ENCODE results near the gene DUS1L.

The DUS1L gene

GRCh38 chr17:82105882-82106687, 40.5 kb upstream of the DUS1L start:
- TF ChIP-seq GATA3 (IDR thresholded peaks at IDR 0.05; ENCODE audit: low read depth, low read length) (no peak), GATA2 (IDR thresholded peaks at IDR 0.05; ENCODE audit: low read depth, low read length) (no peak)

- TF ChIP-seq GATA3 (IDR thresholded peaks at IDR 0.05; ENCODE audit: low read depth, low read length): no peak
- TF ChIP-seq GATA2 (IDR thresholded peaks at IDR 0.05; ENCODE audit: low read depth, low read length): no peak
Measured at GRCh38 chr17:82105417-82105881, 39.8 kb upstream of the DUS1L start.

- TF ChIP-seq GATA2 (IDR thresholded peaks at IDR 0.05; ENCODE audit: low read depth, low read length): no peak
- no peak for TF ChIP-seq GATA3 (IDR thresholded peaks at IDR 0.05; ENCODE audit: low read depth, low read length)
Measured at GRCh38 chr17:82104797-82105416, 39.3 kb upstream of the DUS1L start.

GRCh38 chr17:82103553-82104451, 38.2 kb upstream of the DUS1L start:
- TF ChIP-seq GATA2 (IDR thresholded peaks at IDR 0.05; ENCODE audit: low read depth, low read length) (no peak), GATA3 (IDR thresholded peaks at IDR 0.05; ENCODE audit: low read depth, low read length) (no peak)

DNA sequence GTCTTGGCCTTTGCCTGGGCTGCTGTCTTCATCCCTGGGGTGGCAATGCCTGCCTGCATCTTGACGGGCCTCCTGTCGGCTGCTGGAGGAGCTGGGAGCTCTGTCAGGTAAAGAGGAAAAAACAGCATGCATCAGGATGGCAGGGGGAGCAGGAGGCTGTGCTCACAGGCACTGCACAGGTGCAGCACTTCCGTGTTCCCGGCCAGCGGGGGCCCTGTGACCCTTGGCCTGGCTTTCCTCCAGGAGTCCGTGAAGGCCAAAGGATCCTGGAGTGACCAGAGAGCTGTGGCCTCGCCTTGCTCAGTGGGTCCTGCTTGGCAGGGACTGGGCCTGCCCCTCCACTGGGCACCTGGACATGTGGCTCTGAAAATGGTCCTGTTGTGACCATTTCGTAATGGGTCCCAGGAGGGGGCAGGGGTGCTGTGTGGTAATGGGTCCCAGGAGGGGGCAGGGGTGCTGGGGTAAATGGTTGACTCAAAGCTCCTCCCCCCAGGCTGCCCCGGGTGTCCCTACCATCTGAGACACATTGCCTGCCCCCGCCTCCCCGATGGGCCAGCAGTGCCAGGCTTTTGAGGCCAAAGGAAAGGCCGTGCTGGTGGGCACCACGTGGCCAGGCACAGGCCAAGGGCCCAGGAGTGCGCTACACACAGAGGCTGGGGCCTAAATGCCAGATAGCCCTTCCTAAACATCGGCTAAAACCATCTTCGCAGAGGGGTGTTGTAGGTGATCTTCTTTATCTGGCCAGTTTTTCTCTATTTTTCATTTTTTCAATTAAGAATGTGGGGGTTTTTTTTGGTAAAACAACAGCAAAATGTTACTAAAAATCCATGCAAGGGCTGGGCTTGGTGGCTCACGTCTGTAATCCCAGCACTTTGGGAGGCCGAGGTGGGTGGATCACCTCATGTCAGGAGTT, 36.4 kb upstream of the DUS1L start:
- no peak for TF ChIP-seq GATA2 (IDR thresholded peaks at IDR 0.05; ENCODE audit: low read depth, low read length)
- no peak for TF ChIP-seq GATA3 (IDR thresholded peaks at IDR 0.05; ENCODE audit: low read depth, low read length)

- TF ChIP-seq GATA2 (IDR thresholded peaks at IDR 0.05; ENCODE audit: low read depth, low read length): 0 out of 2 replicates have a peak, but pooled peaks have one; percentile 14
- TF ChIP-seq GATA3 (IDR thresholded peaks at IDR 0.05; ENCODE audit: low read depth, low read length): no peak
Measured at GRCh38 chr17:82101301-82101715, 35.7 kb upstream of the DUS1L start.

DNA sequence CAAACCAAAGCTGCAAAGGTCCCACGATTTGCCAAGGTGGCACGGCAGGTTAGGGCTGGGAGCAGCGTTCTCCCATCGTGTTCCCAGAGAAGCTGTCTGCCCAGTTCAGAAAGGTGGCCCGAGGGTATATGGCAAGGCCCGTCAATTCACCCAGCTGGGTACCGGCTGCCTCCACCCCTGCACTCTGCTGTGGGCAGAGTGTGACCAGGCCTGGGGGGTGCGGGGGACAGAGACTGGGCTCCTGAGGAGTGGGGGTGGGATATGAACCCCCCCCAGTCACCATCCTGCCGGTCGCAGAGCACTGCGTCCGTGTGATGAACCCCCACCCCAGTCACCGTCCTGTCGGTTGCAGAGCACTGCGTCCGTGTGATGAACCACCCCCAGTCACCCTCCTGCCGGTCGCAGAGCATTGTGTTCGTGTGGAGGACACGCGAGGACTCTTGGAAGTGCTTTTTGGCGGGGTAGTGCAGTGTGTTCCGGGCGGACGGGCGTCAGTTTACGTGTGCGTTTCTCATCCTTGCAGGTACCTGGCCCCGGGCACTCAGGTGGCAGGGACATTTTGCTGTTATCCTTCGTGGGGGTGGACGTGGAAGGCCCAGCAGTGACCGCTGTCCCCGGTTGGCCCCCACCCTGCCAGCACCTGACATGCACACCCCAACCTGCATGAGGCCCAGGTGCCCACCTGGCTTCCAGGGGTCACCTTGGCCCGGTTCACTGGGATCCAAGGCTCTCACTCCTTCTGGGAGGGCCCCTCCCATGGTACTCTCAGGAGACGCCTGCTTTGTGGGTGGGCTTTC, 35.1 kb upstream of the DUS1L start:
- TF ChIP-seq GATA2 (IDR thresholded peaks at IDR 0.05; ENCODE audit: low read depth, low read length) (no peak), GATA3 (IDR thresholded peaks at IDR 0.05; ENCODE audit: low read depth, low read length) (no peak)

DNA sequence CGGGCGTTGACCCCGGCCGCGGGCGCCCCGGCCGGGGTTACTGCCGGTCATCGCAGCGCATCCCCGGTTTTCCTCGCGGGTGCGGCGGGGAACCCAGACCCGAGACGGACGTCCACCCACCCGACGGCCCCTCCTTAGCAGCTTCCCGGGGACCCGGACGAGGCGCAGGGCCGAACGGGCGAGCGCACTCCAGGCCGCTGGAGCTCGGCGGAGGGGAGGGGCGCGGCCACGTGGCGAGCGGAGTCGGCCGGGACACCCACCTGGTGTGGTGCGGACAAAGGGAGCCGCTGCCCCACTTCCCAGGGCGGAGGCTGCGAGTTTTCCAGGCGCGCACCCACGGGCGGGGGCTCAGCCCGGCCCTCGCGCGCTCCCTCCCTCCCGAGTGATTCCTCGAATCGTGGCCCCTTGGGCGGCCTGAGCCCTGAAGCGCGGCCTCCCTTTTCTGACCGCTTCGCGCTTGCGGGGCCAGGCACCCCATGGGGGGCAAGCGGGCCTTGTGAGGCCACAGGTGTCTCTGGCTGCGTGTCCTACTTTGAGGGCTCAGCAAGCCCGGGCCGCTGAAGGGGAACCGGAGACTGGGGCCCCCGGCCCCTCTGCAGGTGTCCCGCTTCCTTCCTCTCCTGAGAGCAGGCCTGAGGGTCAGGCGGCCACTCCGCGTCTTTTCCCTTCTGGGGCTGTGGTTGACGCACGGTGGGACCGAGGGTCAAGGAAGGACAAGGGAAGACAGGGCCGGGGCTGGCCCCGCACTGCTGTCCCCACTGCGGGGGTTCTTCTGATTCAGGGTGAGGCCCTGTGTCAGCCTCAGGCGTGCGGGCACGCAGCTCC, 33.5 kb upstream of the DUS1L start:
- no peak for TF ChIP-seq GATA2 (IDR thresholded peaks at IDR 0.05; ENCODE audit: low read depth, low read length)
- no peak for TF ChIP-seq GATA3 (IDR thresholded peaks at IDR 0.05; ENCODE audit: low read depth, low read length)

- TF ChIP-seq GATA2 (IDR thresholded peaks at IDR 0.05; ENCODE audit: low read depth, low read length) (peak; percentile 8; the same call in 1 of the 2 replicates), GATA3 (IDR thresholded peaks at IDR 0.05; ENCODE audit: low read depth, low read length) (no peak)
Measured at GRCh38 chr17:82098169-82098938, 32.8 kb upstream of the DUS1L start, which contains the start of gene FASN. FASN (minus strand) TSS chr17:82098236; CDS start chr17:82096445, 1,791 bp downstream.

GRCh38 chr17:82097919-82098168, 32.2 kb upstream of the DUS1L start:
- no peak for TF ChIP-seq GATA3 (IDR thresholded peaks at IDR 0.05; ENCODE audit: low read depth, low read length)
- no peak for TF ChIP-seq GATA2 (IDR thresholded peaks at IDR 0.05; ENCODE audit: low read depth, low read length)

All from SH-SY5Y (cell line).